GM23338 (cell line): ENCODE data around the gene FBXL14. TPM values are rescaled to one million over a fixed set of nuclear protein-coding genes. Genes with fewer than 3 reads are reported as not detected.

Experiments
- ATAC-seq: fragments of 200-7000 bp; cut with Tn5 transposase; 3 replicates; pipeline ENCODE4 v1.9.1; 2020
- DNase-seq: peaks from one replicate; pipeline ENCODE4 v3.0.0-alpha.2; 2015; ENCODE audit warnings: low spot score
- H2AFZ ChIP-seq: fragments of 200-600 bp; sonication (generic); 2 replicates; pipeline ENCODE4 v1.8.0; 2016; ENCODE audit warnings: antibody characterized with exemption, mild to moderate bottlenecking, moderate library complexity
- H3F3A ChIP-seq: fragments of 200-600 bp; sonication (generic); replicated peaks from 2 replicates; pipeline ENCODE4 v1.8.0; 2017; ENCODE audit warnings: antibody characterized with exemption, mixed run types, low read depth
- H3K27ac ChIP-seq: fragments of 200-600 bp; sonication (generic); 2 replicates; pipeline ENCODE4 v1.6.1; 2016; ENCODE audit warnings: low read depth
- H3K27me3 ChIP-seq: fragments of 200-600 bp; sonication (generic); 2 replicates; pipeline ENCODE4 v1.8.0; 2016; ENCODE audit warnings: mild to moderate bottlenecking, mixed run types, moderate library complexity; ENCODE audit not compliant: insufficient read depth
- H3K36me3 ChIP-seq: fragments of 200-600 bp; sonication (generic); 2 replicates; pipeline ENCODE4 v1.8.0; 2016; ENCODE audit warnings: mild to moderate bottlenecking; ENCODE audit not compliant: insufficient read depth
- H3K4me1 ChIP-seq: fragments of 200-600 bp; sonication (generic); 2 replicates; pipeline ENCODE4 v1.8.0; 2016; ENCODE audit warnings: mild to moderate bottlenecking, moderate library complexity; ENCODE audit not compliant: insufficient read depth
- H3K4me2 ChIP-seq: fragments of 200-600 bp; sonication (generic); 2 replicates; pipeline ENCODE4 v1.7.1; 2017; ENCODE audit warnings: mixed run types
- H3K4me3 ChIP-seq: fragments of 200-600 bp; sonication (generic); 2 replicates; pipeline ENCODE4 v1.6.1; 2016; ENCODE audit warnings: mixed run types
- H3K79me2 ChIP-seq: fragments of 200-600 bp; sonication (generic); replicated peaks from 2 replicates; pipeline ENCODE4 v1.8.0; 2017; ENCODE audit warnings: mild to moderate bottlenecking; ENCODE audit not compliant: insufficient read depth
- H3K9me2 ChIP-seq: fragments of 200-600 bp; sonication (generic); 2 replicates; pipeline ENCODE4 v1.8.0; 2017; ENCODE audit not compliant: insufficient read depth
- H4K20me1 ChIP-seq: fragments of 200-600 bp; sonication (generic); replicated peaks from 2 replicates; pipeline ENCODE4 v1.8.0; 2017; ENCODE audit warnings: mild to moderate bottlenecking; ENCODE audit not compliant: insufficient read depth
- H3K27ac Mint-ChIP-seq: 2 replicates; pipeline ENCODE4 v1.8.0; 2020; ENCODE audit warnings: inconsistent platforms, mild to moderate bottlenecking, moderate library complexity, mixed read lengths
- H3K27me3 Mint-ChIP-seq: 3 replicates; pipeline ENCODE4 v1.8.0; 2022; ENCODE audit warnings: low read depth, mild to moderate bottlenecking, moderate library complexity, mixed read lengths, inconsistent platforms; ENCODE audit not compliant: insufficient read depth, poor library complexity
- H3K36me3 Mint-ChIP-seq: 3 replicates; pipeline ENCODE4 v1.8.0; 2021; ENCODE audit warnings: low read depth, mild to moderate bottlenecking, inconsistent platforms, moderate library complexity, mixed read lengths
- H3K4me1 Mint-ChIP-seq: 3 replicates; pipeline ENCODE4 v1.8.0; 2020; ENCODE audit warnings: mild to moderate bottlenecking, inconsistent platforms, mixed read lengths
- H3K4me3 Mint-ChIP-seq: 3 replicates; pipeline ENCODE4 v1.8.0; 2021; ENCODE audit warnings: moderate library complexity, mild to moderate bottlenecking, inconsistent platforms, mixed read lengths
- H3K9me3 Mint-ChIP-seq: 3 replicates; pipeline ENCODE4 v1.8.0; 2020; ENCODE audit warnings: moderate library complexity, mild to moderate bottlenecking, inconsistent platforms, mixed read lengths
- CREB1 ChIP-seq: fragments of 250-450 bp; sonication (Bioruptor Pico); IDR thresholded peaks from 2 replicates; pipeline ENCODE4 v1.5.0; 2020; ENCODE audit warnings: low read depth, mild to moderate bottlenecking, moderate library complexity
- CTCF ChIP-seq, 2 experiments: fragments of 200-600 bp in 1 of 2; sonication (generic) in 1 of 2; conservative IDR thresholded peaks; 2 replicates each; pipeline versions ENCODE4 v1.5.1 to v1.6.1; 2016 to 2017; ENCODE audit warnings: antibody characterized with exemption in 2 of 2, low read depth in 2 of 2, mild to moderate bottlenecking in 2 of 2, moderate library complexity in 1 of 2
- EZH2 ChIP-seq: fragments of 200-600 bp; sonication (generic); IDR thresholded peaks from one replicate; pipeline ENCODE4 v1.8.0; 2017; ENCODE audit warnings: antibody characterized with exemption, mild to moderate bottlenecking, low read depth; ENCODE audit not compliant: unreplicated experiment
- EZH2phosphoT487 ChIP-seq: fragments of 200-600 bp; sonication (generic); IDR thresholded peaks from one replicate; pipeline ENCODE4 v1.8.1; 2018; ENCODE audit warnings: antibody characterized with exemption; ENCODE audit not compliant: unreplicated experiment
- JUNB ChIP-seq: IDR thresholded peaks from one replicate; pipeline ENCODE4 v1.6.1; 2016; ENCODE audit warnings: antibody characterized with exemption; ENCODE audit not compliant: unreplicated experiment
- NANOG ChIP-seq: IDR thresholded peaks from 2 replicates; pipeline ENCODE4 v1.6.1; 2016; ENCODE audit warnings: antibody characterized with exemption, borderline replicate concordance
- POLR2AphosphoS5 ChIP-seq: IDR thresholded peaks from 2 replicates; pipeline ENCODE4 v1.6.1; 2016; ENCODE audit warnings: antibody characterized with exemption, low read depth
- REST ChIP-seq: IDR thresholded peaks from one replicate; pipeline ENCODE4 v1.6.1; 2018; ENCODE audit warnings: antibody characterized with exemption; ENCODE audit not compliant: unreplicated experiment
- STAT1 ChIP-seq: IDR thresholded peaks from one replicate; pipeline ENCODE4 v1.6.1; 2016; ENCODE audit warnings: antibody characterized with exemption; ENCODE audit not compliant: unreplicated experiment
- ZNF114 ChIP-seq: fragments of 250-450 bp; sonication (Bioruptor Pico); IDR thresholded peaks from 2 replicates; pipeline ENCODE4 v1.5.0; 2020; ENCODE audit warnings: mild to moderate bottlenecking, moderate library complexity
- ZNF331 ChIP-seq: fragments of 250-450 bp; sonication (Bioruptor Pico); IDR thresholded peaks from 2 replicates; pipeline ENCODE4 v1.5.0; 2020; ENCODE audit warnings: low read depth, mild to moderate bottlenecking, moderate library complexity
- ZNF462 ChIP-seq: fragments of 250-450 bp; sonication (Bioruptor Pico); IDR thresholded peaks from 2 replicates; pipeline ENCODE4 v1.5.0; 2020; ENCODE audit warnings: mild to moderate bottlenecking, moderate library complexity
- polyA plus RNA-seq: library from polyadenylated mRNA; unstranded; fragments of >200 nt; fragmentation: Nextera tagmentation; extraction: Ambion mirVana; gene quantifications from 2 replicates; pipeline ENCODE4 v1.2.1, GENCODE V29; 2016
- total RNA-seq: library from RNA; depleted of rRNA; stranded (reverse); fragments of >200 nt; shearing (Covaris generic); gene quantifications from 2 replicates; pipeline ENCODE4 v1.2.3, GENCODE V29; 2014
- TF ChIP-seq, protein P1 (sequence below): IDR thresholded peaks from 2 replicates; pipeline ENCODE4 v1.6.1; 2016; ENCODE audit warnings: antibody characterized with exemption

Gene FBXL14
- total and polyA plus RNA-seq, 2 experiments from 2014 or later, result 0.74 to 9.4 TPM

DNA sequence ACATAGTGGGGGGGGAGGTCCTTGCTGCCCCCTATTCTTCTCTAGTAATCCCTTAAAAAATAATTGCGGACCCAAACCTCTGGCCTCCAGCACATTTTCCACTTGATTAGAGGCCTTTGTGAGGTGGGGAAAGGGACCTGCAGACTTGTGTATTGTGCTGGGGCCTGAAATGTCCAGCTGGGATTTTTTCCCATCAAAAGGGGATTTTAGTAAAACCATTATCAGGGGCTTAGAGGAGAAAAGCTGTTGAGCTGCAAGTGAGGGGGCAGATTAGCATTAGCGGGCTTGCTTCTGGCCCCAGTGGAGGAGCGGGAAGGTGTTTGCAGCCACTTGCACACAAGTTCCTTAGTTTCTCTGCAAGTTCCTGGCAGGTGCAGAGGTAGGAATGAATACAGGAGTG lies 13.9 kb downstream of the FBXL14 start:
- H3K36me3 Mint-ChIP-seq, result no peaks in the 10 kb centered on the region
- Histone ChIP-seq H3K9me2 (no peaks in the 10 kb centered on the region), H3K27ac (no peak overlapping the region), H3K79me2 (no peaks in the 10 kb centered on the region), H3K27me3 (peaks cover 26% of the 10 kb centered on the region), H3F3A (no peaks in the 10 kb centered on the region), H4K20me1 (no peaks in the 10 kb centered on the region; the same call in none of the 2 replicates), H3K36me3 (no peaks in the 10 kb centered on the region), H3K4me2 (no peak overlapping the region), H2AFZ (no peak overlapping the region), H3K4me1 (no peaks in the 10 kb centered on the region), H3K4me3 (no peak overlapping the region)
- DNase-seq (no peak), ATAC-seq (no peak)
- TF ChIP-seq EZH2 (no peak), EZH2phosphoT487 (no peak), NANOG (no peak), POLR2AphosphoS5 (no peak), CTCF (conservative IDR thresholded peaks at IDR 0.05; ENCODE audit: low read depth in 2 of 2) (no peak), JUNB (no peak), ZNF114 (CRISPR knock-in tag) (no peak), ZNF331 (CRISPR knock-in tag) (no peak), REST (no peak), ZNF462 (CRISPR knock-in tag) (no peak), STAT1 (no peak), CREB1 (no peak)
- TF ChIP-seq, protein P1, sequence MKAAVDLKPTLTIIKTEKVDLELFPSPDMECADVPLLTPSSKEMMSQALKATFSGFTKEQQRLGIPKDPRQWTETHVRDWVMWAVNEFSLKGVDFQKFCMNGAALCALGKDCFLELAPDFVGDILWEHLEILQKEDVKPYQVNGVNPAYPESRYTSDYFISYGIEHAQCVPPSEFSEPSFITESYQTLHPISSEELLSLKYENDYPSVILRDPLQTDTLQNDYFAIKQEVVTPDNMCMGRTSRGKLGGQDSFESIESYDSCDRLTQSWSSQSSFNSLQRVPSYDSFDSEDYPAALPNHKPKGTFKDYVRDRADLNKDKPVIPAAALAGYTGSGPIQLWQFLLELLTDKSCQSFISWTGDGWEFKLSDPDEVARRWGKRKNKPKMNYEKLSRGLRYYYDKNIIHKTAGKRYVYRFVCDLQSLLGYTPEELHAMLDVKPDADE, result no peak
- peaks cover 23% of the 10 kb centered on the region for H3K27me3 Mint-ChIP-seq
- no peaks in the 10 kb centered on the region for H3K9me3 Mint-ChIP-seq
- no peak overlapping the region for H3K27ac Mint-ChIP-seq
- H3K4me3 Mint-ChIP-seq, result no peak overlapping the region
- H3K4me1 Mint-ChIP-seq, result peaks cover 6% of the 10 kb centered on the region; the same call in 2 of the 3 replicates
